Measurements from ENCODE around the gene KIF16B. TPM values are rescaled to one million over a fixed set of nuclear protein-coding genes. Genes with fewer than 3 reads are reported as not detected.

KIF16B gene
- total and polyA plus RNA-seq, 2 of the 8 experiments (the other 6 are each of a cell fraction or from before 2014, with no cell fraction given): 3.0 to 9.2 TPM

DNA sequence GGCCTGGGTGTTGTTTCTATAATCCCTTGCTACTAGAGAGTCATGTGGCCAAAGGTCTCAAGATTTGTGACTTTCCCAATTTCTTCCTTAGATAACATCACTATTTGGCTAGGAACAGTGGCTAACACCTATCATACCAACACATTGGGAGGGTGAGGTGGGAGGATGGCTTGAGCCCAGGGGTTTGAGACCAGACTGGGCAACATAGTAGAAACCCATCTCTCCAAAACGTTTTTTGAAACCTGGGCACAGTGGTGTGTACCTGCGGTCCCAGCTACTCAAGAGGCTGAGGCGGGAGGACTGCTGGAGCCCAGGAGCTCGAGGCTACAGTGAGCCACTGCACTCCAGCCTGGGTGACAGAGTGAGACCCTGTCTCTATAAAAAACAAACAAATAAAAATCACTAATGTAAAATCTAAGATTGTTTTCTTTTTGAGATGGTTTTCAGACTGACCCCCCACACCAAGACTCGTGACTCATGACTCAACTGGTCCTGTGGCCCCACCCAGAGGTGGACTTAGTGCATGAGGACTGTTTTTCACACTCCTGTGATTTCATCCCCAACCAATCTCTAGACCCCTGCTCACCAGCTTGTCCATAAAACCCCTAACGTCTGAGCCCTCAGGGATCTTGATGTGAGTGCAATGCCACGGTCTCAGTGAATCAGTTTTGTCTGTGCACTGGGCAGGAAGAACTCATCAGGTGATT is 48.3 kb upstream of the KIF16B start:
- no peak overlapping the region for H2BK15ac ChIP-seq (ENCODE audit: low read length)

More for the DNA sequence above, 48.3 kb upstream of the KIF16B start:
- H3K27me3 ChIP-seq (replicated peaks in 1 of 4; ENCODE audit: control insufficient read depth in 3 of 4, extremely low read depth in 1 of 4, insufficient read depth in 3 of 4, low read length in 3 of 4): no peaks in the 10 kb centered on the region
- no peak overlapping the region for H3K4ac ChIP-seq (replicated peaks; ENCODE audit: insufficient read length, low read depth, low read length)
- no peak overlapping the region for H3K23ac ChIP-seq (ENCODE audit: insufficient read length)
- no peak overlapping the region for H3K4me3 ChIP-seq (ENCODE audit: extremely low read depth in 1 of 4, insufficient read depth in 2 of 4, low read depth in 3 of 4, low read length in 4 of 4)
- no peaks in the 10 kb centered on the region for H3K36me3 ChIP-seq (ENCODE audit: control insufficient read depth in 2 of 4, insufficient read depth in 4 of 4, low read length in 3 of 4)
- ChIA-PET CTCF (ENCODE audit: partially characterized antibody) (interaction anchor here (0.6 to 1.0 kb wide), 3 partner anchors 8 to 103 kb away, joined by 3 read pairs; no protein-coding TSS in a partner anchor), POLR2A (ENCODE audit: partially characterized antibody) (no interaction called here)
- no peak overlapping the region for H2BK12ac ChIP-seq (ENCODE audit: low read depth, low read length)
- H3K79me1 ChIP-seq (ENCODE audit: low read depth, low read length): no peaks in the 10 kb centered on the region
- no peak overlapping the region for H3K27ac ChIP-seq (ENCODE audit: low read depth, low read length)
- peaks cover 5 to 8% of the 10 kb centered on the region in 2 experiments; a peak in 1 of 4 replicates for H3K9me3 ChIP-seq (ENCODE audit: insufficient read depth in 2 of 2, low read depth in 1 of 2, low read length in 1 of 2)
- TF ChIP-seq RAD21 (IDR thresholded peaks at IDR 0.05 in 1 of 2, conservative IDR thresholded peaks at IDR 0.05 in 1 of 2; ENCODE audit: low read depth in 2 of 2, low read length in 2 of 2): peak; percentile 7 to 19; a peak in 2 of 4 replicates
- TF ChIP-seq CHD1 (IDR thresholded peaks at IDR 0.05; ENCODE audit: low read depth, low read length): no peak
- TF ChIP-seq BACH1 (IDR thresholded peaks at IDR 0.05; ENCODE audit: low read length): no peak
- no peak for TF ChIP-seq FOSL1 (IDR thresholded peaks at IDR 0.05; ENCODE audit: insufficient read depth, low read depth, low read length)
- DNase-seq (ENCODE audit: low read depth in 1 of 2, low spot score in 2 of 2) (no peak), FAIRE-seq (no peak)
- H3K56ac ChIP-seq (replicated peaks; ENCODE audit: insufficient read length, low read depth, low read length): no peak overlapping the region
- no peak overlapping the region for H2AFZ ChIP-seq (ENCODE audit: low read length)
- no peak overlapping the region for H2BK5ac ChIP-seq (ENCODE audit: low read depth, low read length)
- H4K5ac ChIP-seq (ENCODE audit: insufficient read length, low read depth, low read length): no peak overlapping the region
- WGBS, 2 experiments (ENCODE audit: extremely low coverage in 1 of 2, insufficient coverage in 1 of 2, insufficient read length in 1 of 2, insufficient replicate concordance in 2 of 2, low coverage in 1 of 2, low lambda C conversion rate in 2 of 2, missing lambda C conversion rate in 1 of 2): 86% methylated on average over 7 of the region's 7 CpGs; no CpG with 5 or more reads in 1 of the 2 experiments
- H2BK120ac ChIP-seq (replicated peaks; ENCODE audit: low read depth, low read length): no peak overlapping the region
- no peak overlapping the region for H2AK5ac ChIP-seq (ENCODE audit: low read depth, low read length)
- H4K20me1 ChIP-seq (replicated peaks in 1 of 2; ENCODE audit: control insufficient read depth in 1 of 2, insufficient read depth in 2 of 2, low read length in 2 of 2): no peaks in the 10 kb centered on the region
- no peak overlapping the region for H3K9ac ChIP-seq (replicated peaks in 1 of 4; ENCODE audit: extremely low read depth in 1 of 4, low read depth in 3 of 4, low read length in 3 of 4)
- no peak overlapping the region for H3K4me2 ChIP-seq (ENCODE audit: insufficient read depth in 1 of 2, low read depth in 2 of 2, low read length in 2 of 2)
- no peaks in the 10 kb centered on the region for H3K79me2 ChIP-seq (ENCODE audit: control insufficient read depth in 1 of 2, insufficient read depth in 2 of 2, low read length in 2 of 2)
- no peak overlapping the region for H3K14ac ChIP-seq (ENCODE audit: insufficient read length)
- no peaks in the 10 kb centered on the region for H3K23me2 ChIP-seq (ENCODE audit: low read depth, low read length)
- H3K4me1 ChIP-seq (replicated peaks in 1 of 4; ENCODE audit: control insufficient read depth in 3 of 4, insufficient read depth in 4 of 4, low read length in 3 of 4): peaks cover 0 to 3% (median 1%) of the 10 kb centered on the region in 4 experiments; a peak in 1 of 7 replicates
- no peak overlapping the region for H4K91ac ChIP-seq (replicated peaks; ENCODE audit: insufficient read length, low read length)
- H2BK20ac ChIP-seq (ENCODE audit: low read length): no peak overlapping the region
- H4K8ac ChIP-seq (ENCODE audit: extremely low read depth, insufficient read depth, low read length): no peak overlapping the region
- no peak overlapping the region for H3K18ac ChIP-seq (ENCODE audit: extremely low read depth, low read length)

Data from H1 (cell line).